Liver (tissue), 9 donors: ENCODE data around the gene CARMIL1. TPM values are rescaled to one million over a fixed set of nuclear protein-coding genes. Genes with fewer than 3 reads are reported as not detected.

ENCODE experiments used
- DNase-seq: peaks from one replicate; pipeline ENCODE4 v3.0.0-alpha.2; 2017; ENCODE audit warnings: low spot score
- H3K27ac ChIP-seq, 2 donors: one replicate each; pipeline ENCODE4 v1.7.0; 2013; ENCODE audit warnings: inconsistent platforms in 2 of 2, low read length in 2 of 2, control low read depth in 1 of 2, low read depth in 1 of 2, mild to moderate bottlenecking in 1 of 2
- H3K27me3 ChIP-seq, 4 donors: one replicate each; pipeline versions ENCODE4 v1.6.1 to v1.7.0; 2013; ENCODE audit warnings: low read length in 3 of 4, inconsistent platforms in 1 of 4, mild to moderate bottlenecking in 1 of 4, moderate library complexity in 1 of 4; ENCODE audit not compliant: control insufficient read depth in 4 of 4, insufficient read depth in 4 of 4
- H3K36me3 ChIP-seq, 4 donors: one replicate each; pipeline versions ENCODE4 v1.6.1 to v1.7.0; 2013; ENCODE audit warnings: low read length in 3 of 4, mild to moderate bottlenecking in 3 of 4, low read depth in 1 of 4, moderate library complexity in 1 of 4; ENCODE audit not compliant: control insufficient read depth in 4 of 4, insufficient read depth in 3 of 4
- H3K4me1 ChIP-seq, 4 donors: one replicate each; pipeline versions ENCODE4 v1.6.1 to v1.7.0; 2013; ENCODE audit warnings: low read length in 3 of 4, mild to moderate bottlenecking in 3 of 4, moderate library complexity in 1 of 4; ENCODE audit not compliant: control insufficient read depth in 4 of 4, insufficient read depth in 4 of 4
- H3K4me3 ChIP-seq, 3 donors: one replicate each; pipeline versions ENCODE4 v1.6.1 to v1.7.0; 2013; ENCODE audit warnings: low read length in 3 of 3, control low read depth in 1 of 3, low read depth in 1 of 3, mild to moderate bottlenecking in 1 of 3
- H3K9ac ChIP-seq, 2 donors: one replicate each; pipeline ENCODE4 v1.7.0; 2013; ENCODE audit warnings: low read length in 2 of 2, mild to moderate bottlenecking in 2 of 2, moderate library complexity in 2 of 2, control low read depth in 1 of 2, low read depth in 1 of 2
- H3K9me3 ChIP-seq, 4 donors: one replicate each; pipeline versions ENCODE4 v1.6.1 to v1.7.0; 2013; ENCODE audit warnings: low read length in 3 of 4; ENCODE audit not compliant: control insufficient read depth in 4 of 4
- EGR1 ChIP-seq, 2 donors: IDR thresholded peaks; 2 replicates each; pipeline ENCODE4 v1.6.1; 2016 to 2018; ENCODE audit warnings: antibody characterized with exemption in 2 of 2, low read depth in 2 of 2
- FOXA1 ChIP-seq: IDR thresholded peaks from 2 replicates; pipeline ENCODE4 v1.6.1; 2016; ENCODE audit warnings: antibody characterized with exemption
- FOXA2 ChIP-seq: IDR thresholded peaks from 2 replicates; pipeline ENCODE4 v1.6.1; 2016; ENCODE audit warnings: antibody characterized with exemption
- GABPA ChIP-seq, 2 donors: IDR thresholded peaks in 1 of 2; conservative IDR thresholded peaks in 1 of 2; 2 replicates each; pipeline ENCODE4 v1.6.1; 2016; ENCODE audit warnings: antibody characterized with exemption in 2 of 2, mild to moderate bottlenecking in 1 of 2, moderate library complexity in 1 of 2
- HNF4G ChIP-seq: IDR thresholded peaks from 2 replicates; pipeline ENCODE4 v1.6.1; 2016; ENCODE audit warnings: antibody characterized with exemption
- JUND ChIP-seq, 2 donors: IDR thresholded peaks; 2 replicates each; pipeline ENCODE4 v1.6.1; 2016; ENCODE audit warnings: antibody characterized with exemption in 2 of 2
- NR2F2 ChIP-seq: IDR thresholded peaks from 2 replicates; pipeline ENCODE4 v1.6.1; 2016; ENCODE audit warnings: antibody characterized with exemption
- RAD21 ChIP-seq, 2 donors: IDR thresholded peaks; 2 replicates each; pipeline ENCODE4 v1.6.1; 2016; ENCODE audit warnings: antibody characterized with exemption in 2 of 2, mild to moderate bottlenecking in 2 of 2
- RXRA ChIP-seq, 2 donors: IDR thresholded peaks; 2 replicates each; pipeline ENCODE4 v1.6.1; 2017 to 2018; ENCODE audit warnings: antibody characterized with exemption in 2 of 2, mild to moderate bottlenecking in 1 of 2
- SP1 ChIP-seq: IDR thresholded peaks from 2 replicates; pipeline ENCODE4 v1.6.1; 2018; ENCODE audit warnings: antibody characterized with exemption, mild to moderate bottlenecking
- TAF1 ChIP-seq: conservative IDR thresholded peaks from 2 replicates; pipeline ENCODE4 v1.6.1; 2016; ENCODE audit warnings: antibody characterized with exemption, mild to moderate bottlenecking
- YY1 ChIP-seq: IDR thresholded peaks from 2 replicates; pipeline ENCODE4 v1.6.1; 2016; ENCODE audit warnings: antibody characterized with exemption, mild to moderate bottlenecking
- WGBS: extraction: QIAGEN DNeasy Blood & Tissue Kit; methylation state at CpG from one replicate; pipeline ENCODE4 v1.1.7; 2013; 5-methylcytosine and 5-hydroxymethylcytosine counted together
- polyA plus RNA-seq, 2 donors: library from polyadenylated mRNA; stranded (reverse) in 1 of 2; unstranded in 1 of 2; fragments of 200-250 nt in 1 of 2; fragments of >200 nt in 1 of 2; fragmentation: Nextera tagmentation in 1 of 2; extraction: Ambion mirVana in 1 of 2; gene quantifications; one replicate each; pipeline versions ENCODE4 v1.2.1 to v1.2.3, GENCODE V29; 2013 to 2015
- total RNA-seq, 2 donors: library from RNA; depleted of rRNA; stranded (reverse); fragments of >200 nt; gene quantifications; one replicate each; pipeline ENCODE4 v1.2.3, GENCODE V29; 2014
- TF ChIP-seq, protein P1 (sequence below): IDR thresholded peaks from 2 replicates; pipeline ENCODE4 v1.6.1; 2016; ENCODE audit warnings: antibody characterized with exemption, mild to moderate bottlenecking
- TF ChIP-seq, protein P2 (sequence below): fragments of 150-350 bp; IDR thresholded peaks from 2 replicates; pipeline ENCODE4 v1.5.1; 2017; ENCODE audit warnings: improper control_type of control experiment, low read depth, low read length; ENCODE audit not compliant: missing input control
- TF ChIP-seq, protein P3 (sequence below): IDR thresholded peaks from 2 replicates; pipeline ENCODE4 v1.6.1; 2016; ENCODE audit warnings: antibody characterized with exemption
- TF ChIP-seq, protein P4 (sequence below): IDR thresholded peaks from 2 replicates; pipeline ENCODE4 v1.6.1; 2016; ENCODE audit warnings: antibody characterized with exemption
- donor health status: healthy.
- donor health status: healthy.
- donor health status: healthy.
- donor health status: healthy.
- donor health status: healthy.

The CARMIL1 gene
- total and polyA plus RNA-seq, 4 donors, result 1.4 to 9.5 (median 3.5) TPM

DNA sequence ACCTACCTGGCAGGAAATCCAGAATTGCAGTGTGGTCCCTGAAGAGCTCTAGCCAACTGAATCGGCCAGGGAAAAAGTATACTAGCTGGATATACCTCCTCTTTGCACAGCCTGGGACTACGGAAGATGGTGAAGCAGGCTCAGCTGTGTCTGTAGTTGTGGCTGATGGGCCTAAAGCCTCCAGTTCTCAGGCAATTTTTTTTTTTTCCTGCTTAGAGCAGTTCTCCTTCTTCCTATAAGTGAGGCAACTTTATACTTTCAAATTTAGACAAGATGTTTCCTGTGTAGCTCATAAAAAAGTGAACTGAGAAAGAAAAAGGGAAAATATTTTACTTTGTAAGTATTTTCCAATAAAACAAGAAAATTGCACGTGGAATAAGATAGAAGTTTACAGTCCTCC lies 172.9 kb downstream of the CARMIL1 start:
- TF ChIP-seq HNF4G (no peak), GABPA (IDR thresholded peaks at IDR 0.05 in 1 of 2, conservative IDR thresholded peaks at IDR 0.05 in 1 of 2) (no peak), FOXA2 (no peak), SP1 (no peak), NR2F2 (no peak), RAD21 (IDR thresholded peaks at IDR 0.05) (no peak), EGR1 (IDR thresholded peaks at IDR 0.05; ENCODE audit: low read depth in 2 of 2) (no peak), YY1 (no peak)
- TF ChIP-seq, protein P1, sequence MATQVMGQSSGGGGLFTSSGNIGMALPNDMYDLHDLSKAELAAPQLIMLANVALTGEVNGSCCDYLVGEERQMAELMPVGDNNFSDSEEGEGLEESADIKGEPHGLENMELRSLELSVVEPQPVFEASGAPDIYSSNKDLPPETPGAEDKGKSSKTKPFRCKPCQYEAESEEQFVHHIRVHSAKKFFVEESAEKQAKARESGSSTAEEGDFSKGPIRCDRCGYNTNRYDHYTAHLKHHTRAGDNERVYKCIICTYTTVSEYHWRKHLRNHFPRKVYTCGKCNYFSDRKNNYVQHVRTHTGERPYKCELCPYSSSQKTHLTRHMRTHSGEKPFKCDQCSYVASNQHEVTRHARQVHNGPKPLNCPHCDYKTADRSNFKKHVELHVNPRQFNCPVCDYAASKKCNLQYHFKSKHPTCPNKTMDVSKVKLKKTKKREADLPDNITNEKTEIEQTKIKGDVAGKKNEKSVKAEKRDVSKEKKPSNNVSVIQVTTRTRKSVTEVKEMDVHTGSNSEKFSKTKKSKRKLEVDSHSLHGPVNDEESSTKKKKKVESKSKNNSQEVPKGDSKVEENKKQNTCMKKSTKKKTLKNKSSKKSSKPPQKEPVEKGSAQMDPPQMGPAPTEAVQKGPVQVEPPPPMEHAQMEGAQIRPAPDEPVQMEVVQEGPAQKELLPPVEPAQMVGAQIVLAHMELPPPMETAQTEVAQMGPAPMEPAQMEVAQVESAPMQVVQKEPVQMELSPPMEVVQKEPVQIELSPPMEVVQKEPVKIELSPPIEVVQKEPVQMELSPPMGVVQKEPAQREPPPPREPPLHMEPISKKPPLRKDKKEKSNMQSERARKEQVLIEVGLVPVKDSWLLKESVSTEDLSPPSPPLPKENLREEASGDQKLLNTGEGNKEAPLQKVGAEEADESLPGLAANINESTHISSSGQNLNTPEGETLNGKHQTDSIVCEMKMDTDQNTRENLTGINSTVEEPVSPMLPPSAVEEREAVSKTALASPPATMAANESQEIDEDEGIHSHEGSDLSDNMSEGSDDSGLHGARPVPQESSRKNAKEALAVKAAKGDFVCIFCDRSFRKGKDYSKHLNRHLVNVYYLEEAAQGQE, result no peak
- TF ChIP-seq, protein P2, sequence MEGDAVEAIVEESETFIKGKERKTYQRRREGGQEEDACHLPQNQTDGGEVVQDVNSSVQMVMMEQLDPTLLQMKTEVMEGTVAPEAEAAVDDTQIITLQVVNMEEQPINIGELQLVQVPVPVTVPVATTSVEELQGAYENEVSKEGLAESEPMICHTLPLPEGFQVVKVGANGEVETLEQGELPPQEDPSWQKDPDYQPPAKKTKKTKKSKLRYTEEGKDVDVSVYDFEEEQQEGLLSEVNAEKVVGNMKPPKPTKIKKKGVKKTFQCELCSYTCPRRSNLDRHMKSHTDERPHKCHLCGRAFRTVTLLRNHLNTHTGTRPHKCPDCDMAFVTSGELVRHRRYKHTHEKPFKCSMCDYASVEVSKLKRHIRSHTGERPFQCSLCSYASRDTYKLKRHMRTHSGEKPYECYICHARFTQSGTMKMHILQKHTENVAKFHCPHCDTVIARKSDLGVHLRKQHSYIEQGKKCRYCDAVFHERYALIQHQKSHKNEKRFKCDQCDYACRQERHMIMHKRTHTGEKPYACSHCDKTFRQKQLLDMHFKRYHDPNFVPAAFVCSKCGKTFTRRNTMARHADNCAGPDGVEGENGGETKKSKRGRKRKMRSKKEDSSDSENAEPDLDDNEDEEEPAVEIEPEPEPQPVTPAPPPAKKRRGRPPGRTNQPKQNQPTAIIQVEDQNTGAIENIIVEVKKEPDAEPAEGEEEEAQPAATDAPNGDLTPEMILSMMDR, result no peak
- Histone ChIP-seq H3K4me1 (no peaks in the 10 kb centered on the region), H3K9ac (no peak overlapping the region), H3K4me3 (peak overlapping the region in 1 of 3 donors; percentile 11), H3K27me3 (no peaks in the 10 kb centered on the region), H3K36me3 (no peaks in the 10 kb centered on the region), H3K27ac (no peak overlapping the region), H3K9me3 (no peaks in the 10 kb centered on the region)
- no peak for DNase-seq
- WGBS, result 86% methylated on average over 3 of the region's 3 CpGs

DNA sequence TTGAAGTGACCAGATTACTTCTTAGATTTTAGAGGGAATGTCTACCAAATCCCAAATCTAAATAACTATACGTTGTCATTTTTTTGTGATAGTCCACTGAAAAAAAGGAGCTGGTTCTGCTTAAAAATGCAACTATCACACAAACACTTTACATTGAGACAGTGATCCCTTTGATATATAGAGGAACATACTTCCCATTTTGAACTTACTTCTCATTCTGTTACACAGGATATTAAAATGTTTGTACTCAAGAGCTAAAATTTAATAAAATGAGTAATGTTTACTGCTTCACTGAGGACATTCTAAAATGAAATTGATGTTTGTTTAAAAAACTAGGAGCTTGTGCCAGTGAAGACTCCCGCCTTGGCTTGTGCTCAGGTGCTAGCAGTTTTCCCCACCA lies 174.1 kb downstream of the CARMIL1 start:
- Histone ChIP-seq H3K9ac (no peak overlapping the region), H3K4me1 (no peaks in the 10 kb centered on the region), H3K4me3 (no peak overlapping the region), H3K9me3 (no peaks in the 10 kb centered on the region), H3K36me3 (no peaks in the 10 kb centered on the region), H3K27me3 (no peaks in the 10 kb centered on the region), H3K27ac (no peak overlapping the region)
- WGBS, result 93% methylated on average over 2 of the region's 2 CpGs
- no peak for DNase-seq
- TF ChIP-seq HNF4G, result no peak
- no peak for TF ChIP-seq RAD21 (IDR thresholded peaks at IDR 0.05)
- no peak for TF ChIP-seq FOXA1
- no peak for TF ChIP-seq EGR1 (IDR thresholded peaks at IDR 0.05; ENCODE audit: low read depth in 2 of 2)
- no peak for TF ChIP-seq RXRA (IDR thresholded peaks at IDR 0.05)
- TF ChIP-seq, protein P3, sequence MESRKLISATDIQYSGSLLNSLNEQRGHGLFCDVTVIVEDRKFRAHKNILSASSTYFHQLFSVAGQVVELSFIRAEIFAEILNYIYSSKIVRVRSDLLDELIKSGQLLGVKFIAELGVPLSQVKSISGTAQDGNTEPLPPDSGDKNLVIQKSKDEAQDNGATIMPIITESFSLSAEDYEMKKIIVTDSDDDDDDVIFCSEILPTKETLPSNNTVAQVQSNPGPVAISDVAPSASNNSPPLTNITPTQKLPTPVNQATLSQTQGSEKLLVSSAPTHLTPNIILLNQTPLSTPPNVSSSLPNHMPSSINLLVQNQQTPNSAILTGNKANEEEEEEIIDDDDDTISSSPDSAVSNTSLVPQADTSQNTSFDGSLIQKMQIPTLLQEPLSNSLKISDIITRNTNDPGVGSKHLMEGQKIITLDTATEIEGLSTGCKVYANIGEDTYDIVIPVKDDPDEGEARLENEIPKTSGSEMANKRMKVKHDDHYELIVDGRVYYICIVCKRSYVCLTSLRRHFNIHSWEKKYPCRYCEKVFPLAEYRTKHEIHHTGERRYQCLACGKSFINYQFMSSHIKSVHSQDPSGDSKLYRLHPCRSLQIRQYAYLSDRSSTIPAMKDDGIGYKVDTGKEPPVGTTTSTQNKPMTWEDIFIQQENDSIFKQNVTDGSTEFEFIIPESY, result no peak
- TF ChIP-seq JUND (IDR thresholded peaks at IDR 0.05), result no peak
- no peak for TF ChIP-seq SP1
- TF ChIP-seq, protein P2, result no peak
- TF ChIP-seq, protein P4, sequence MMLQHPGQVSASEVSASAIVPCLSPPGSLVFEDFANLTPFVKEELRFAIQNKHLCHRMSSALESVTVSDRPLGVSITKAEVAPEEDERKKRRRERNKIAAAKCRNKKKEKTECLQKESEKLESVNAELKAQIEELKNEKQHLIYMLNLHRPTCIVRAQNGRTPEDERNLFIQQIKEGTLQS, result no peak
- no peak for TF ChIP-seq TAF1
- no peak for TF ChIP-seq NR2F2
